Small intestine (tissue), 7 donors: ENCODE results near the gene PAPOLG. TPM values are rescaled to one million over a fixed set of nuclear protein-coding genes. Genes with fewer than 3 reads are reported as not detected.

ENCODE experiments used
- DNase-seq, 2 donors: peaks; one replicate each; pipeline versions ENCODE4 v3.0.0 to v3.0.0-alpha.2; 2013
- FAIRE-seq: peaks from 2 replicates; lab custom pipeline; 2012; peaks lifted over from hg19 to GRCh38; lab: Jason Lieb, UNC
- H3K27ac ChIP-seq, 3 donors: one replicate each; pipeline ENCODE4 v1.5.1; 2013; ENCODE audit warnings: low read length in 2 of 3, mild to moderate bottlenecking in 2 of 3, control low read depth in 1 of 3, inconsistent platforms in 1 of 3, low read depth in 1 of 3, moderate library complexity in 1 of 3
- H3K27me3 ChIP-seq, 3 donors: one replicate each; pipeline ENCODE4 v1.6.1; 2013; ENCODE audit warnings: low read length in 3 of 3, inconsistent platforms in 1 of 3; ENCODE audit not compliant: control insufficient read depth in 3 of 3, insufficient read depth in 3 of 3
- H3K36me3 ChIP-seq, 3 donors: one replicate each; pipeline ENCODE4 v1.6.1; 2013; ENCODE audit warnings: low read length in 3 of 3, inconsistent platforms in 1 of 3, low read depth in 1 of 3, mild to moderate bottlenecking in 1 of 3, moderate library complexity in 1 of 3; ENCODE audit not compliant: control insufficient read depth in 3 of 3, insufficient read depth in 2 of 3
- H3K4me1 ChIP-seq, 3 donors: one replicate each; pipeline ENCODE4 v1.6.1; 2013; ENCODE audit warnings: low read length in 2 of 3, inconsistent platforms in 1 of 3, low read depth in 1 of 3, mild to moderate bottlenecking in 1 of 3, moderate library complexity in 1 of 3; ENCODE audit not compliant: control insufficient read depth in 3 of 3, insufficient read depth in 2 of 3
- H3K4me3 ChIP-seq, 3 donors: one replicate each; pipeline ENCODE4 v1.5.1; 2013; ENCODE audit warnings: low read length in 3 of 3, control low read depth in 1 of 3, inconsistent platforms in 1 of 3, low read depth in 1 of 3, mild to moderate bottlenecking in 1 of 3, moderate library complexity in 1 of 3
- H3K9me3 ChIP-seq, 2 donors: one replicate each; pipeline ENCODE4 v1.6.1; 2013; ENCODE audit warnings: low read depth in 1 of 2, low read length in 1 of 2; ENCODE audit not compliant: control insufficient read depth in 2 of 2, insufficient read depth in 1 of 2
- WGBS, 3 donors: extraction: QIAGEN DNeasy Blood & Tissue Kit; methylation state at CpG; one replicate each; pipeline ENCODE4 v1.1.7; 2013; 5-methylcytosine and 5-hydroxymethylcytosine counted together
- polyA plus RNA-seq, 4 donors: library from polyadenylated mRNA; stranded (reverse) in 3 of 4; unstranded in 1 of 4; fragments of 200-250 nt in 3 of 4; fragments of 120-200 nt in 1 of 4; gene quantifications; one replicate each; pipeline versions ENCODE4 v1.2.1 to v1.2.3, GENCODE V29; 2013
- donor health status: healthy with polysubstance abuse.
- donor health status: control.
- donor health status: control.
- donor health status: Bipolar disorder and iron deficiency.
- donor health status: healthy.

The PAPOLG gene
- polyA plus RNA-seq, 4 donors = 2.7 to 10.4 (median 3.7) TPM

DNA sequence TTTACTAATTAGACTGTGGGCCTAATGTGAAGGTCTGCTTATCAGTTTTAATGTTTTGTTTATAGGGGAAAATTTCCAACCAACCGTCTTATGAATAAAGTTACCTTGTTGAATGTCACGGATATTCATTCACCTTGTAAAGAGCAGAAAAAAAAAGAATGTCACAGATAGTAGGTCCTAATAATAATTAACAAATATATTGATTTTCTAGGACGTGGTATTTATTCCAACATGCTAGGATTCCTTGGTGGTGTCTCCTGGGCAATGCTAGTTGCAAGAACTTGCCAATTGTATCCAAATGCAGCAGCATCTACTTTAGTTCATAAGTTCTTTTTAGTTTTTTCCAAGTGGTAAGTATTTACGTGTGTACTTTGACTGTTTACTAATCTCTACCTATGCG lies 23.4 kb downstream of the PAPOLG start:
- H3K4me1 ChIP-seq = no peaks in the 10 kb centered on the region
- 64 to 83% (median 73%) methylated on average over 5 of the region's 5 CpGs for WGBS, 3 donors
- H3K36me3 ChIP-seq = peaks cover 10 to 36% (median 18%) of the 10 kb centered on the region in 3 donors
- no peak overlapping the region for H3K27ac ChIP-seq
- no peak overlapping the region for H3K4me3 ChIP-seq
- H3K9me3 ChIP-seq = no peaks in the 10 kb centered on the region
- FAIRE-seq = no peak
- H3K27me3 ChIP-seq = no peaks in the 10 kb centered on the region
- DNase-seq = no peak

DNA sequence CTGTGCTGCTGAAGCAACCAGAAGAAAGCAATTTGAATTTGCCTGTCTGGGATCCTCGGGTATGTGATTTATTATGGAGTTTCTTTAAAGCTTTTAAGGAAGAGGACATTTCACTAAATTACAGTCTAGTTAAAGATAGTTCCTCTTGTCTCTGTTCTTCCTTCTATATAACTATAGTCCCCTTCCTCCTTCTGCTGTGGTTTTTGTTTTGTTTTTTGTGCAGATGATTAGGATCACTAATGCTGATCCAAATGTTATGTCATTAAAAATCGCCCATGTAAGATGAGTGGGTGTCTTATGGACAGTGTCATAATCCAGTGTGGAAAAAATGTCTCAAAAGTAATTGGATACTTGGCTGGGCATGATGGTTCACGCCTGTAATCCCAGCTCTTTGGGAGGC lies 24.7 kb downstream of the PAPOLG start:
- H3K4me1 ChIP-seq = no peaks in the 10 kb centered on the region
- WGBS, 3 donors = 78 to 90% (median 79%) methylated on average over 3 of the region's 3 CpGs
- no peaks in the 10 kb centered on the region for H3K9me3 ChIP-seq
- peak overlapping the region in 1 of 3 donors; percentile 31 for H3K27ac ChIP-seq
- DNase-seq (no peak), FAIRE-seq (no peak)
- H3K36me3 ChIP-seq = peaks cover 10 to 42% (median 18%) of the 10 kb centered on the region in 3 donors
- H3K27me3 ChIP-seq = no peaks in the 10 kb centered on the region
- H3K4me3 ChIP-seq = no peak overlapping the region

DNA sequence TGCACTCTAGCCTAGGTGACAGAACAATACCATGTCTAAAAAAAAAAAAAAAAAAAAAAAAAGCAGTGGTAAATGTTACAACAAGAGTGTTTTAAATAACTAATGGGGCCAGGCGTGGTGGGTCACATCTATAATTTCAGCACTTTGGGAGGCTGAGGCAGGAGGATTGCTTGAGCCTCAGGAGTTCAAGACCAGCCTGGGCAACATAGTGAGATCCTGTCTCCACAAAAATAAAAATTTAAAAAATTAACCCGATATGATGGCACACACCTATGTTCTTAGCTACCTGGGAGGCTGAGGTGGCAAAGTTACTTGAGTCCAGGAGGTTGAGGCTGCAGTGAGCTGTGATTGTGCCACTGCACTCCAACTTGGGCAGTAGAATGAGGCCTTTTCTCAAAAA lies 37.1 kb downstream of the PAPOLG start:
- no peak overlapping the region for H3K4me3 ChIP-seq
- 92 to 100% (median 98%) methylated on average over 2 of the region's 2 CpGs for WGBS, 3 donors
- no peaks in the 10 kb centered on the region for H3K9me3 ChIP-seq
- peaks cover 7 to 33% (median 18%) of the 10 kb centered on the region in 3 donors for H3K36me3 ChIP-seq
- no peaks in the 10 kb centered on the region for H3K27me3 ChIP-seq
- FAIRE-seq = no peak
- no peak overlapping the region for H3K27ac ChIP-seq
- DNase-seq = no peak
- H3K4me1 ChIP-seq = no peaks in the 10 kb centered on the region

DNA sequence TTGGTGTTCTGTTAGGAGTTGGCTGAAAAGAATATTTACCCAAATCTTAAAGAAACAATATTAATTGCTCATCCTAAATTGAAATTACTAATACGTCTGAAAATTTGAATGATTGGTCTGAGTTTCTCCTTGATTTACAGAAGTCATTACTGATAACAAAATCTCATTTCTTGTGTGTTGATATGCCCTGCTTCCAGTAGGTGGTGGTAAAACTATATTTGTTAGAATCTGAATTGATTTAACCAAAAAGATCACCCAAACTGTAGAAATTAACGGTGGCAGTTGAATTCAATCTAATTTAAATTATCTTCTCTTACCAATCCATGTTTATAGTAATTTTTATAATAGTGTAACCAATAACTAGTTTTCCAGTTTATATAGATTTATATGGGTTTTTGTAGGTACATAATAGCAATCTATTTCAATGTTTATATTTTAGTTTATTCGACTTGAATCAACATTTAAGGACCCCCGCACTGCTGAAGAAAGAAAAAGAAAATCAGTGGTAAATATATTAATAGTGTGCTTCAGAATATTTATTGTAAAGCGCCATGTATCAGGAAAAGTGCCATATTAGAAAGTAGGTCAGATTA lies 38.3 kb downstream of the PAPOLG start:
- no peaks in the 10 kb centered on the region for H3K9me3 ChIP-seq
- no peak overlapping the region for H3K4me3 ChIP-seq
- H3K36me3 ChIP-seq = peaks cover 5 to 24% (median 14%) of the 10 kb centered on the region in 3 donors
- FAIRE-seq (no peak), DNase-seq (peak; percentile 15 to 19)
- H3K27me3 ChIP-seq = no peaks in the 10 kb centered on the region
- no peaks in the 10 kb centered on the region for H3K4me1 ChIP-seq
- 71 to 72% (median 72%) methylated on average over 5 of the region's 5 CpGs for WGBS, 3 donors
- H3K27ac ChIP-seq = no peak overlapping the region

DNA sequence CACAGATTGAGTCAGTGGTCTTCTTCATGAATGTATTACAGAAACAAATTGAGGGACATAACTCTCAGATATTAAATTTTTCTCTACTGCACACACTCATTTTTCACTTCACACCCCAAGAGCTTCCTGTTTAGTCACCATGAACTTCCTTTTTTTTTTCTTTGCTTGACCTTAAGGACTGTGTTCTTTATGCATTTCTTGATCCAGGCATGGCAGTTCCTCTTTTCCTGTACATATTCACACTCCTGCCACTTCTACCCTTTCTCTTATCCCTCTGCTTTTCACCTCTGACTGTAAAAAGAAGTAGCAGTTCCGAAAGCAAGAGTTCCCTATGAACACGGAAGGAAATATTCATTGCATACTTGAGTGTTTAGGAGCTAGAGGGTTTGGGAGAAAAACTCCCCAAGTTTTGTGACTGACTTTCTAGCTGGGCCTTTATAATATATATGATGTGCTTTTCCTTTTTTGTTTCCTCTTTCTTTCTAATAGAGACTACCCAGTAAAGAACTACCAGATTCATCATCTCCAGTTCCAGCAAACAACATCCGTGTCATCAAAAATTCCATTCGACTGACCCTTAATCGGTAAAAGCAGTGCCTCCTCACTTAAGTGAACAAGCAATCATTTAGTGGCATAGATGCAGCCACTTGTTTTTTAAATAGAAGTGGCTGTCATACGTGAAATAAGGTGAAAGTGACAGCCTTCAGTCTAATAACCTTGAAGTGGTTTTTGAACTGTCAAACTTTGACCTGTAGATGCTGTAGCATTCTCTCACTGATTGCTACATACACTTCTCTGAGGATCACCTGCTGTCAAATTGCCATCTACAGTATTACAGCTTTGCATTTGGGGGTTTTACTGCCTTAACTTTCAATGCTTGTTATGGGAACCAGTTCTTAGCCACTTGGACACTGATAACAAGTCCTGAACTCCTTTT lies 40.8 kb downstream of the PAPOLG start:
- 71 to 78% (median 77%) methylated on average over 6 of the region's 6 CpGs for WGBS, 3 donors

DNA sequence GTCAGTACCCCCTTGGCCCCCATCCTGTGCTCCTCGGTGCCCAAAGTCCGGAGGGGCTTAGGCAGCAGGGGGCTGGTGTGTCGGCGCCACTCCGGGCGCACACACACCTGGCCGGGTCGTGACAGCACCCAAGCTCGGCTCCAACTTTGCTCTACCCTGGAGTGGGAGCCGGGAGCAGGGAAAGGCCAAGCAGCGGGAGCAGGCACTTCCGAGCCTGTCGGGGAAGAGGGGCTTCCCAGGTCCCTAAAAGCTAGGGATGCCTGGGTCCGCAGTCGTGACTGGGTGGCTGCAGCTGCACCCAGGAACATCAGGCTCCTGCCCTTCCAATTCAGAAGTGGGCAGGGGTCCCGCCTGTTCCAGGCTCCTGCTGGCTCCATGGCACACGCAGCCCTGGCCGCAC lies 48.4 kb downstream of the PAPOLG start:
- no peaks in the 10 kb centered on the region for H3K4me1 ChIP-seq
- no peak for FAIRE-seq
- no peaks in the 10 kb centered on the region for H3K27me3 ChIP-seq
- WGBS, 3 donors = 93 to 95% (median 94%) methylated on average over 12 to 18 of the region's 18 CpGs
- H3K4me3 ChIP-seq = no peak overlapping the region
- H3K9me3 ChIP-seq = no peaks in the 10 kb centered on the region
- no peak overlapping the region for H3K27ac ChIP-seq
- no peak for DNase-seq
- H3K36me3 ChIP-seq = peaks cover 0 to 17% (median 0%) of the 10 kb centered on the region in 3 donors

More for the DNA sequence above, 40.8 kb downstream of the PAPOLG start:
- H3K27ac ChIP-seq = peak overlapping the region in 1 of 3 donors; percentile 27
- no peaks in the 10 kb centered on the region for H3K4me1 ChIP-seq
- H3K36me3 ChIP-seq = peaks cover 5 to 21% (median 13%) of the 10 kb centered on the region in 3 donors
- no peak for FAIRE-seq
- H3K4me3 ChIP-seq = no peak overlapping the region
- H3K27me3 ChIP-seq = no peaks in the 10 kb centered on the region
- DNase-seq = peak; percentile 15 to 57
- H3K9me3 ChIP-seq = no peaks in the 10 kb centered on the region

DNA sequence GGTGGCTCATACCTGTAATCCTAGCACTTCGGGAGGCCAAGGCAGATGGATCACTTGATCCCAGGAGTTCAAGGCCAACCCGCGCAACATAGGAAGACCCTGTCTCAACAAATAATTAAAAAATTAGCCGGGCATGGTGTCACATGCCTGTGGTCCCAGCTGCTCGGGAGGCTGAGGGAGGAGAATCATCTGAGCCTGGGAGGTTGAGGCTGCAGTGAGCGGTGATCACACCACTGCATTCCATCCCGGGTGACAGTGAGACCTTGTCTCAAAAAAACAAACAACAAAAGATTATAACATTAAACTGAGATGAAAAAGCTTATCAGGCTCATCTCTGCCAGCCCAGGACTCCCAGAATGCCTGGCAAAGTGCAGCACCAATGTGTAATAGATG lies 50.5 kb downstream of the PAPOLG start:
- WGBS, 3 donors = 90 to 94% (median 90%) methylated on average over 7 of the region's 7 CpGs
- DNase-seq (no peak), FAIRE-seq (no peak)
- H3K4me3 ChIP-seq = no peak overlapping the region
- H3K4me1 ChIP-seq = no peaks in the 10 kb centered on the region
- H3K9me3 ChIP-seq = no peaks in the 10 kb centered on the region
- H3K27me3 ChIP-seq = no peaks in the 10 kb centered on the region
- H3K36me3 ChIP-seq = peaks cover 0 to 11% (median 0%) of the 10 kb centered on the region in 3 donors
- H3K27ac ChIP-seq = no peak overlapping the region

DNA sequence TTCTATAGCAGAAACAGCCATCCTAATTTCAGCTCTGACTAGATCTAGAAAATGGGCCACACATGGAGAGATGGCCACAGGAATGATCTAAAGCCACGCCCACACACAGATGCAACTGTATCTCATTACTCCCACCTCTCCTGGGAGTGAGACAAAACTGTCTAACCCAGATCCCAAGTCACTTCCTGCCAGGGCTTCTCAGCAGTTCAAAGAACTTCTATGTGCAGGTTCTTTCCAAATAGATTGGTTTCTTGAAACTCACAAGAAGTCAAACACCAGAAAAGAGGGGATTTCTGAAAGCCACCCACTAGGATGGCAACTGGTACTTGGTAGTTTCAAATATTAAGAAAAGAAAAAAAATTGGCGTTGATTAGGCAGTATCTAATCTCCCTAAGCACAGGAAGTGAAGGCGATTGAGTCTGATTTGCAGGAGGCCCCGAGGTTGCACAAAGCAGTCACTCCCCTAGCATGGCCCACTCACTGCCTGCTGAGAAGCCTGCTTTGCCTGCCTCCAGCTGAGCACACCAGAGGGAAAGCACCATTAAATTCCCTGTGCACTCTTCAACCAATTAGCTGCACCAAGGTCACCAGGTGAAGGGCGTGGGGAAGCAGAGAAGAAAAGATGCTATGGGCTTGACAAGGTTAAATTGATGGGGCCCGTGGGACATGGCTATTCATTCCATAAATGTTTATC lies 51.1 kb downstream of the PAPOLG start:
- no peak overlapping the region for H3K27ac ChIP-seq
- H3K4me3 ChIP-seq = no peak overlapping the region
- no peaks in the 10 kb centered on the region for H3K9me3 ChIP-seq
- H3K36me3 ChIP-seq = peaks cover 0 to 11% (median 0%) of the 10 kb centered on the region in 3 donors
- no peaks in the 10 kb centered on the region for H3K4me1 ChIP-seq
- FAIRE-seq = no peak
- H3K27me3 ChIP-seq = no peaks in the 10 kb centered on the region
- peak in 1 of 2 donors; percentile 15 for DNase-seq
- 38 to 46% (median 42%) methylated on average over 6 of the region's 6 CpGs for WGBS, 3 donors
